Smooth muscle cell (in vitro differentiated cells): Measurements from ENCODE around the gene ANO2. TPM values are rescaled to one million over a fixed set of nuclear protein-coding genes. Genes with fewer than 3 reads are reported as not detected.

Experiments
- DNase-seq: peaks from one replicate; lab custom pipeline; 2025; ENCODE audit not compliant: unreplicated experiment; lab: John Stamatoyannopoulos, UW
- H2AFZ ChIP-seq: fragments of 200-600 bp; sonication (generic); 2 replicates; pipeline ENCODE4 v1.6.0; 2016; ENCODE audit warnings: antibody characterized with exemption, low read depth, mild to moderate bottlenecking
- H3F3A ChIP-seq: fragments of 200-600 bp; sonication (generic); 2 replicates; pipeline ENCODE4 v1.6.0; 2017; ENCODE audit warnings: antibody characterized with exemption, low read depth
- H3K27ac ChIP-seq: fragments of 200-600 bp; sonication (generic); 2 replicates; pipeline ENCODE4 v1.5.1; 2016; ENCODE audit warnings: low read depth, mild to moderate bottlenecking
- H3K27me3 ChIP-seq: fragments of 200-600 bp; sonication (generic); 2 replicates; pipeline ENCODE4 v1.6.1; 2016; ENCODE audit warnings: low read depth, mild to moderate bottlenecking
- H3K36me3 ChIP-seq: fragments of 200-600 bp; sonication (generic); 2 replicates; pipeline ENCODE4 v1.5.1; 2016; ENCODE audit warnings: low read depth
- H3K4me1 ChIP-seq: fragments of 200-600 bp; sonication (generic); 2 replicates; pipeline ENCODE4 v1.5.1; 2016; ENCODE audit warnings: low read depth
- H3K4me2 ChIP-seq: fragments of 200-600 bp; sonication (generic); 2 replicates; pipeline ENCODE4 v1.6.0; 2016; ENCODE audit warnings: mild to moderate bottlenecking
- H3K4me3 ChIP-seq: fragments of 200-600 bp; sonication (generic); 2 replicates; pipeline ENCODE4 v1.5.1; 2016; ENCODE audit warnings: mild to moderate bottlenecking
- H3K79me2 ChIP-seq: fragments of 200-600 bp; sonication (generic); 2 replicates; pipeline ENCODE4 v1.6.0; 2016; ENCODE audit warnings: low read depth, mild to moderate bottlenecking
- H3K9ac ChIP-seq: fragments of 200-600 bp; sonication (generic); 2 replicates; pipeline ENCODE4 v1.6.0; 2016; ENCODE audit warnings: low read depth
- H3K9me3 ChIP-seq: fragments of 200-600 bp; sonication (generic); replicated peaks from 2 replicates; pipeline ENCODE4 v1.5.1; 2016; ENCODE audit warnings: low read depth
- H4K20me1 ChIP-seq: fragments of 200-600 bp; sonication (generic); 2 replicates; pipeline ENCODE4 v1.6.0; 2016; ENCODE audit warnings: low read depth
- WGBS: methylation state at CpG from one replicate; pipeline ENCODE4 v1.1.7; 2016; ENCODE audit warnings: low lambda C conversion rate; 5-methylcytosine and 5-hydroxymethylcytosine counted together
- polyA plus RNA-seq: library from polyadenylated mRNA; unstranded; fragments of >200 nt; fragmentation: Nextera tagmentation; extraction: Ambion mirVana; gene quantifications from 2 replicates; pipeline ENCODE4 v1.2.1, GENCODE V29; 2016
- total RNA-seq: library from RNA; depleted of rRNA; stranded (reverse); fragments of >200 nt; gene quantifications from 2 replicates; pipeline ENCODE4 v1.2.3, GENCODE V29; 2014
- TF ChIP-seq, protein P1 (sequence below): fragments of 200-600 bp; sonication (generic); IDR thresholded peaks from 2 replicates; pipeline ENCODE4 v1.5.1; 2017; ENCODE audit warnings: borderline replicate concordance, mild to moderate bottlenecking, antibody characterized with exemption; ENCODE audit not compliant: insufficient read depth, poor library complexity, severe bottlenecking

The ANO2 gene
- total and polyA plus RNA-seq, 2 experiments from 2014 or later: 0.18 TPM; not detected in 1

DNA sequence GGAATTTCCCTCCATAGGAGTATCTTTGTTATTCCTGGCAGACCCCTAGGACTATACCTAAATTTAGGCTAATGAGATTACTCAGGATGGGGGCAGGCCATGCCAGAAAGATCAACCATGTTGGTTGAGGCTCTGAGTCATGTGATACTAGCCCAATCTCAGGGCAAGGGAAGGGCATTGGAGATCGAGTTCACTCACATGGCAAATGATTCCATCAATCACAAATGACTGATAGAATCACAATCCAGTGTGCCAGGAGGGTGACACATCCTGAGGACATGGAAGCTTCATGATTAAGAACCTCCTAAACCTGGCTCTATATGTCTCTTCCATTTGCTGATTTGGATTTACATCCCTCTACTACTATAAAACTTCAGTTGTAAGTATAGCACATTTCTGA, 330.8 kb downstream of the ANO2 start:
- H3K27ac ChIP-seq: no peak overlapping the region
- H3K79me2 ChIP-seq: no peaks in the 10 kb centered on the region
- 74% methylated on average over 1 of the region's 1 CpG for WGBS
- no peaks in the 10 kb centered on the region for H4K20me1 ChIP-seq
- no peak overlapping the region for H2AFZ ChIP-seq
- H3K4me3 ChIP-seq: no peak overlapping the region
- no peak overlapping the region for H3K4me2 ChIP-seq
- no peaks in the 10 kb centered on the region for H3K36me3 ChIP-seq
- H3K9ac ChIP-seq: no peak overlapping the region
- TF ChIP-seq, protein P1, sequence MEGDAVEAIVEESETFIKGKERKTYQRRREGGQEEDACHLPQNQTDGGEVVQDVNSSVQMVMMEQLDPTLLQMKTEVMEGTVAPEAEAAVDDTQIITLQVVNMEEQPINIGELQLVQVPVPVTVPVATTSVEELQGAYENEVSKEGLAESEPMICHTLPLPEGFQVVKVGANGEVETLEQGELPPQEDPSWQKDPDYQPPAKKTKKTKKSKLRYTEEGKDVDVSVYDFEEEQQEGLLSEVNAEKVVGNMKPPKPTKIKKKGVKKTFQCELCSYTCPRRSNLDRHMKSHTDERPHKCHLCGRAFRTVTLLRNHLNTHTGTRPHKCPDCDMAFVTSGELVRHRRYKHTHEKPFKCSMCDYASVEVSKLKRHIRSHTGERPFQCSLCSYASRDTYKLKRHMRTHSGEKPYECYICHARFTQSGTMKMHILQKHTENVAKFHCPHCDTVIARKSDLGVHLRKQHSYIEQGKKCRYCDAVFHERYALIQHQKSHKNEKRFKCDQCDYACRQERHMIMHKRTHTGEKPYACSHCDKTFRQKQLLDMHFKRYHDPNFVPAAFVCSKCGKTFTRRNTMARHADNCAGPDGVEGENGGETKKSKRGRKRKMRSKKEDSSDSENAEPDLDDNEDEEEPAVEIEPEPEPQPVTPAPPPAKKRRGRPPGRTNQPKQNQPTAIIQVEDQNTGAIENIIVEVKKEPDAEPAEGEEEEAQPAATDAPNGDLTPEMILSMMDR: no peak
- no peaks in the 10 kb centered on the region for H3K4me1 ChIP-seq
- no peak for DNase-seq
- no peaks in the 10 kb centered on the region for H3F3A ChIP-seq
- no peaks in the 10 kb centered on the region for H3K9me3 ChIP-seq
- H3K27me3 ChIP-seq: no peaks in the 10 kb centered on the region

DNA sequence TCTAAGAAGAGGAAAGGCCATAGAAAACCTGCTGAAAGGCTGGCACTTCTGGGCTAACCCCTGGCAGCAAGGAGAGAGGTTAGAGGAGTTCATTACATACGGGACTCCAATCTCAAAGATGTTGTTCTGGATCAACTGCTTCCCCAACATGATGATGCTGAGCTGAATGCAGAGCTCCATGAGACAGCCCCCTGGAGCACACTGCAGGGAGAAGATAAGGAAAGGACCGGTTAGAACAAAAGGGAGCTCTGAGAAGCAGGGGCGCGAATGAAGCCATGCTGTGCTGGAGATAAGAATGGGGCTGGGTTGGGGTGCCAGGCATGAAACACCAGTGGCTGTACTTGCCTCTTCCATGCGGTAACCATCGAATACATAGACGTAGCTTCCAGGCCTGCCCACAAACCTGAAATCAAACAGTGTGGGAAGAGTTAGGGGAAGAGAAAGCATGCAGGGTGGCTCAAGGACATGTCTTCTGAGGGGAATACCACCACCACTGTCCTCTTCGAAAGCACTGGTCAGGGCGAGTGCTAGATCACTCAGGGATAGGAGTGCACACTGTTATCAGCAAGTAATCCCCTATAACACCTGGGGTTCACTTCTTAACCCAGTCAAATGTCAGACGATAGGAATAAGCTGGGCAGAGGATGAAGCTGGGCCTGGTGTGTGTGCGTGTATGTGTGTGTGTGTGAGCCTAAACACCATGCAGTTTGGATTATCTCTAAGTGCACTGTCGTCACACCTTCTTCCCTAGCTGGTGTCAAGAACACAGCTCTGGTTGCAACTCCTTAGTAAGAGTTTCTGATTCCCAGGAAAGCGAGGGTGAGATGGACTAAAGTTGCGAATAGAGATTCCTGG, 332.3 kb downstream of the ANO2 start:
- Histone ChIP-seq H3K9ac (no peak overlapping the region), H4K20me1 (no peaks in the 10 kb centered on the region), H3K9me3 (no peaks in the 10 kb centered on the region), H3K79me2 (no peaks in the 10 kb centered on the region), H3K27ac (no peak overlapping the region), H3K36me3 (no peaks in the 10 kb centered on the region), H3K27me3 (no peaks in the 10 kb centered on the region), H3K4me1 (no peaks in the 10 kb centered on the region), H3K4me2 (no peak overlapping the region), H2AFZ (no peak overlapping the region), H3F3A (no peaks in the 10 kb centered on the region), H3K4me3 (no peak overlapping the region)
- 95% methylated on average over 14 of the region's 14 CpGs for WGBS
- TF ChIP-seq, protein P1: no peak
- no peak for DNase-seq

DNA sequence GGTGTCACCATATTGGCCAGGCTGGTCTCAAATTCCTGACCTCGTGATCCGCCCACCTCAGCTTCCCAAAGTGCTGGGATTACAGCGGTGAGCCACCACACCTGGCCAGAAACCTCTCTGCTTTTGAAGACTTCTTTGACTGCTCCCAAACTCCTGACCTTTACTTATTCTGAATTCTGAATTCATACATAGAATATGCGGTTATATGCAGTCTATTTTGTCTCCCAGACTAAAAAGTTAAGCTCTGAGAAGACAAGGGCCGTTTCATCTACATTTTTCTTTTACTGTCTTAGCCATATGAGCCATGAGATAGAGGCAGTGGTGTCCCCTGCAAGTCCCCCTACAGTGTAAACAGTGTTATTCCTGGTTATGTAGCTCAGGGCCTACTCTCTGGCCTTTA, 333.9 kb downstream of the ANO2 start:
- Histone ChIP-seq H2AFZ (no peak overlapping the region), H3F3A (no peaks in the 10 kb centered on the region), H4K20me1 (no peaks in the 10 kb centered on the region), H3K27me3 (no peaks in the 10 kb centered on the region), H3K36me3 (no peaks in the 10 kb centered on the region), H3K4me3 (no peak overlapping the region), H3K9me3 (no peaks in the 10 kb centered on the region), H3K4me1 (no peaks in the 10 kb centered on the region), H3K4me2 (no peak overlapping the region), H3K9ac (no peak overlapping the region), H3K27ac (no peak overlapping the region), H3K79me2 (no peaks in the 10 kb centered on the region)
- TF ChIP-seq, protein P1: no peak
- WGBS: 88% methylated on average over 5 of the region's 5 CpGs
- DNase-seq: no peak

DNA sequence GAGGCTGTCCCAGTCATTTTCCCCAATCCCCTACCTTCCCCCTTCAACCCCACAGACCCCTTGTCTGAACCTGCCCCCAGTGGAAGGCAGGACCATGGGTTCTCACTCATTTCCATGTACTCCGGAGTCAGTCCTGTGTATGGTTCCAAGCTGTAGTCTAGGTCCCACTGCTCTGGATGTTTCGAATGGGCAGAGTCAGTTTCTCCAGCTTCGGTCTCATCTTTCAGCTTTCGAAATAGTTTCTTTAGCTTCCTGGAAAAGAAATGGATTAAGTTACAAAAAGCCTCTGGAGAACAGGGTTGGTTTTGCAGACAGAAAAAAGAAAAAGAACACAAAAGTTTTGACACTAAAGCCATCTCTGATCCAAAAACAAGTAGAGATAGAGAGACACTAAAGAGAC, 345.7 kb downstream of the ANO2 start:
- H3K36me3 ChIP-seq: no peaks in the 10 kb centered on the region
- H4K20me1 ChIP-seq: no peaks in the 10 kb centered on the region
- H2AFZ ChIP-seq: no peak overlapping the region
- DNase-seq: no peak
- no peaks in the 10 kb centered on the region for H3K9me3 ChIP-seq
- TF ChIP-seq, protein P1: no peak
- no peaks in the 10 kb centered on the region for H3K79me2 ChIP-seq
- no peaks in the 10 kb centered on the region for H3F3A ChIP-seq
- no peak overlapping the region for H3K27ac ChIP-seq
- no peak overlapping the region for H3K4me3 ChIP-seq
- H3K27me3 ChIP-seq: no peaks in the 10 kb centered on the region
- 92% methylated on average over 4 of the region's 4 CpGs for WGBS
- no peak overlapping the region for H3K4me2 ChIP-seq
- no peak overlapping the region for H3K9ac ChIP-seq
- no peaks in the 10 kb centered on the region for H3K4me1 ChIP-seq
